Right lobe of liver (tissue), 4 donors: ENCODE data around the gene SH2B3.

ENCODE experiments used
- CTCF ChIP-seq, 4 donors: fragments of 200-600 bp in 3 of 4; fragments of 450-650 bp in 1 of 4; IDR thresholded peaks; one replicate each; pipeline versions ENCODE4 v1.5.1 to v1.8.0; 2016 to 2022; ENCODE audit warnings: antibody characterized with exemption in 4 of 4, mild to moderate bottlenecking in 2 of 4
- POLR2A ChIP-seq: fragments of 450-650 bp; IDR thresholded peaks from one replicate; pipeline ENCODE4 v1.6.1; 2017; ENCODE audit warnings: antibody characterized with exemption, mild to moderate bottlenecking
- donor health status: DM: no; HTN: no; CAD: no.
- donor health status: DM: no; HTN: no; CAD: no.
- donor health status: DM: no; HTN: yes; CAD: no.

- no peak for TF ChIP-seq CTCF (IDR thresholded peaks at IDR 0.05)
- no peak for TF ChIP-seq POLR2A
Observed at GRCh38 chr12:111430433-111431353, 25.0 kb downstream of the SH2B3 start.
